Mesenchymal stem cell (in vitro differentiated cells and primary cell): Measurements from ENCODE around the gene PABPC3.
A peak's percentile ranks its signal among the peaks of the same experiment; 100 is the strongest.

Experiments
- DNase-seq: peaks from one replicate; pipeline ENCODE4 v3.0.0-alpha.2; 2013
- H2AFZ ChIP-seq: one replicate; pipeline ENCODE4 v1.6.1; 2013; ENCODE audit warnings: low read depth, mild to moderate bottlenecking, control low read depth, inconsistent platforms, low read length, moderate library complexity
- H2AK5ac ChIP-seq: 2 replicates; pipeline ENCODE4 v1.6.1; 2013; ENCODE audit warnings: low read length, moderate library complexity, mild to moderate bottlenecking, inconsistent platforms; ENCODE audit not compliant: severe bottlenecking
- H2BK120ac ChIP-seq: one replicate; pipeline ENCODE4 v1.6.1; 2013; ENCODE audit warnings: low read depth, mild to moderate bottlenecking, inconsistent platforms, low read length, moderate library complexity
- H2BK12ac ChIP-seq, 2 experiments: one replicate each; pipeline ENCODE4 v1.6.1; 2013; ENCODE audit warnings: inconsistent platforms in 2 of 2, low read length in 2 of 2, mild to moderate bottlenecking in 2 of 2, moderate library complexity in 2 of 2, control low read depth in 1 of 2
- H2BK15ac ChIP-seq: one replicate; pipeline ENCODE4 v1.6.1; 2013; ENCODE audit warnings: mild to moderate bottlenecking, low read depth, inconsistent platforms; ENCODE audit not compliant: poor library complexity, severe bottlenecking
- H2BK5ac ChIP-seq: 2 replicates; pipeline ENCODE4 v1.6.1; 2013; ENCODE audit warnings: low read depth, mild to moderate bottlenecking, low read length, control low read depth, inconsistent platforms; ENCODE audit not compliant: poor library complexity, severe bottlenecking
- H3K14ac ChIP-seq, 2 experiments: one replicate each; pipeline ENCODE4 v1.6.1; 2013; ENCODE audit warnings: inconsistent platforms in 2 of 2, low read length in 2 of 2, control low read depth in 1 of 2, mild to moderate bottlenecking in 1 of 2, moderate library complexity in 1 of 2
- H3K18ac ChIP-seq, 2 experiments: one replicate each; pipeline ENCODE4 v1.6.1; 2013; ENCODE audit warnings: inconsistent platforms in 2 of 2, low read length in 2 of 2, control low read depth in 1 of 2, low read depth in 1 of 2, mild to moderate bottlenecking in 1 of 2
- H3K23ac ChIP-seq, 2 experiments: one replicate each; pipeline ENCODE4 v1.6.1; 2013; ENCODE audit warnings: inconsistent platforms in 2 of 2, low read length in 2 of 2, mild to moderate bottlenecking in 2 of 2, moderate library complexity in 2 of 2, control low read depth in 1 of 2
- H3K27ac ChIP-seq: 2 replicates; pipeline ENCODE4 v1.5.1; 2013; ENCODE audit warnings: mild to moderate bottlenecking, moderate library complexity, low read length, control low read depth, inconsistent platforms; ENCODE audit not compliant: poor library complexity, severe bottlenecking
- H3K27me3 ChIP-seq, 2 experiments: 2 replicates each; pipeline versions ENCODE4 v1.6.1 to v1.7.0; 2013; ENCODE audit warnings: low read length in 2 of 2, mild to moderate bottlenecking in 2 of 2, moderate library complexity in 2 of 2, control low read depth in 1 of 2, inconsistent platforms in 1 of 2; ENCODE audit not compliant: control insufficient read depth in 1 of 2, insufficient read depth in 1 of 2
- H3K36me3 ChIP-seq, 2 experiments: 2 replicates each; pipeline versions ENCODE4 v1.6.1 to v1.7.0; 2013; ENCODE audit warnings: low read length in 2 of 2, control low read depth in 1 of 2, inconsistent platforms in 1 of 2, low read depth in 1 of 2, mild to moderate bottlenecking in 1 of 2; ENCODE audit not compliant: insufficient read depth in 2 of 2, control insufficient read depth in 1 of 2
- H3K4ac ChIP-seq, 2 experiments: one replicate each; pipeline ENCODE4 v1.6.1; 2013; ENCODE audit warnings: inconsistent platforms in 2 of 2, low read length in 2 of 2, mild to moderate bottlenecking in 2 of 2, moderate library complexity in 2 of 2, control low read depth in 1 of 2, low read depth in 1 of 2
- H3K4me1 ChIP-seq: 2 replicates; pipeline ENCODE4 v1.6.1; 2013; ENCODE audit warnings: low read depth, low read length, control low read depth; ENCODE audit not compliant: control insufficient read depth, insufficient read depth
- H3K4me2 ChIP-seq: 2 replicates; pipeline ENCODE4 v1.6.1; 2013; ENCODE audit warnings: low read length, mild to moderate bottlenecking, inconsistent platforms; ENCODE audit not compliant: poor library complexity, severe bottlenecking
- H3K4me3 ChIP-seq, 2 experiments: 2 replicates each; pipeline versions ENCODE4 v1.5.1 to v1.7.0; 2013; ENCODE audit warnings: low read length in 2 of 2, mild to moderate bottlenecking in 2 of 2, control low read depth in 1 of 2, low read depth in 1 of 2; ENCODE audit not compliant: insufficient read depth in 1 of 2
- H3K79me1 ChIP-seq: replicated peaks from 2 replicates; pipeline ENCODE4 v1.6.1; 2013; ENCODE audit warnings: mild to moderate bottlenecking, control low read depth, low read length, inconsistent platforms; ENCODE audit not compliant: poor library complexity, severe bottlenecking
- H3K9ac ChIP-seq: 2 replicates; pipeline ENCODE4 v1.7.0; 2013; ENCODE audit warnings: mild to moderate bottlenecking, low read length, moderate library complexity
- H3K9me3 ChIP-seq: 2 replicates; pipeline ENCODE4 v1.7.0; 2013; ENCODE audit warnings: mild to moderate bottlenecking, low read length; ENCODE audit not compliant: control insufficient read depth
- H4K8ac ChIP-seq: one replicate; pipeline ENCODE4 v1.6.1; 2013; ENCODE audit warnings: inconsistent platforms, mild to moderate bottlenecking, low read length, moderate library complexity
- H4K91ac ChIP-seq: one replicate; pipeline ENCODE4 v1.6.1; 2013; ENCODE audit warnings: mild to moderate bottlenecking, low read length, inconsistent platforms
- WGBS: methylation state at CpG from one replicate; pipeline ENCODE4 v1.1.7; 2013; ENCODE audit warnings: mixed read lengths; 5-methylcytosine and 5-hydroxymethylcytosine counted together

Gene PABPC3

DNA sequence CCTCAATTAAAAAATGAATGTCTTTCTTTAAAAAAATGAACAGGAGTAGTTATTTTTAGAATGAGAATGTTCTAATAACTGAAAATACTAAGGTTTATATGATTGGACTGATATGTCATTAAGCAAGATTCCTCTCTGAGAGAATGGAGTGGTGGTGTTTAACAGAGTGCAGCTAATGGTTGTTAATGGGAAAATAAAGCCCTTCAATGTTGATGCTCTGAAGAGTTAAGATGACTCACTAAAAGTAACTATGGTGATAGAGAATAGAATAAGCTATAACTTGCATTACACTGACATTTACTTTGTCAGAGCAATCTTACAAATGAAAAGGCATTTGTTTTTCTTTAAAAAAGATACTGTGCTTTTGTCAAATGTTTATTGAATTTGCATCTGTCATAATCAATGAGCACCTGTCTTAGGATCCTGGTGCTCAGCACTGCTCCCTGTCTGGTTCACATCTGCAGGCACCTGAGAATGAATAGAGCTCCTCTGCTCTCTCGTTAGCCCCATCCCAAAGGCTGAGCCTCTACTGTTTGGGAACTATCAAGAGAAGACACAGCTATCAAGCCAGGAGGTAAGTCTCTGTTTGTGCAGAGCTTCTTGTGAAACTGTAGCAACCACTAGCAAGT, 15.1 kb downstream of the PABPC3 start:
- no peak overlapping the region for H3K18ac ChIP-seq
- no peak overlapping the region for H4K8ac ChIP-seq
- no peak overlapping the region for H3K4me3 ChIP-seq
- no peak overlapping the region for H3K23ac ChIP-seq
- H3K14ac ChIP-seq: no peak overlapping the region
- no peak for DNase-seq
- no peak overlapping the region for H2AK5ac ChIP-seq
- H3K4me2 ChIP-seq: no peak overlapping the region
- H2BK12ac ChIP-seq: no peak overlapping the region
- H2BK5ac ChIP-seq: no peak overlapping the region
- no peak overlapping the region for H4K91ac ChIP-seq
- H3K9me3 ChIP-seq: no peaks in the 10 kb centered on the region
- no peak overlapping the region for H3K27ac ChIP-seq
- H3K4ac ChIP-seq: no peak overlapping the region
- no peaks in the 10 kb centered on the region for H3K4me1 ChIP-seq
- H2BK15ac ChIP-seq: no peak overlapping the region
- no peaks in the 10 kb centered on the region for H3K79me1 ChIP-seq
- no peak overlapping the region for H2AFZ ChIP-seq
- H3K36me3 ChIP-seq: no peaks in the 10 kb centered on the region
- WGBS: 43% methylated on average over 1 of the region's 1 CpG
- peaks cover 14 to 29% of the 10 kb centered on the region in 2 experiments for H3K27me3 ChIP-seq
- no peak overlapping the region for H2BK120ac ChIP-seq
- no peak overlapping the region for H3K9ac ChIP-seq

DNA sequence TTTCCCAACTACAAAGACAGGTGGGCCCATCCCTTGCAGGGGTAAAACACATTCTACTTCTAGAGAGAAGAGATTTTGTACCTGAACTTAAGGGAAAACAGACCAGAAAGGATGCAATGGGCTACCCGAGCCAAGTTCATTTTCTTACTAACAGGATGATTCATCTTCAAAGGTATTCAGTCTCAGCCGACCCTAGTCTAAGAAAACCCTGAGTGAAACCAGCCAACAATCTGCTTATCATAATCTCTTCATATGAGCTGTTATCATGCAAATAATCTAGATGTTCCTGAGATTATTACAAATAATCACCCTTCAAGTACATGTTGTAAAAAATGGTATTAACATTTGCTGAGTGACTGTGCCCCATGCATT, 15.6 kb downstream of the PABPC3 start:
- WGBS: 50% methylated on average over 1 of the region's 2 CpGs

DNA sequence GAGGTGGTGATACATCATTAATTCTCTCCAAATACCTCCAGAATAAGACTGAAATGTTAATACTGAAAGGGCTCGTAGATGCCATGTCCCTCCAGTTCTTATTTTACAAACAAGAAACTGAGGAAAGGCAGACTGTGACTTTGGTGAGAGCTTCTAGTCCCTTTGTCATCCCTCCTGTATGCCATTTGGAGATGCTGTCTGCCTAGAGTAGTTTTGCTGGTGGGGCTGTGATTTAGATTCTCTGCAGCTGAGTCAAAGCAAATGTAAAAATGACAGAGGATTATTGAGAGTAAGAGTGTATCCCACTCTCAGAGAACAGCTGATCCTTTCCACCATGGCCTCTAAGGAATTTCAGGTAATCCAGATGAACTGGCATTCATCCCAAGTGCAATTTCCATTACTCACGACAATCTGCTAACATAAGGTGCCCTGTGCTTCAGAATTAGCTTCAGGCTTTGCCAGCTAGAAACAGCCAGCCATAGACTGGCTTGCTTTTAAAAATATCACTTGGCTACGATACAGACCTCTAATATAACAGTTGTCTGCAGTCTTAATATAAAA, 16.8 kb downstream of the PABPC3 start:
- no peak overlapping the region for H4K91ac ChIP-seq
- H3K4me2 ChIP-seq: no peak overlapping the region
- no peaks in the 10 kb centered on the region for H3K79me1 ChIP-seq
- H3K23ac ChIP-seq: no peak overlapping the region
- H2AK5ac ChIP-seq: no peak overlapping the region
- H2BK12ac ChIP-seq: no peak overlapping the region
- no peak overlapping the region for H3K14ac ChIP-seq
- H3K27ac ChIP-seq: no peak overlapping the region
- H3K4me3 ChIP-seq: no peak overlapping the region
- H3K9me3 ChIP-seq: no peaks in the 10 kb centered on the region
- no peaks in the 10 kb centered on the region for H3K4me1 ChIP-seq
- H2BK5ac ChIP-seq: no peak overlapping the region
- no peak overlapping the region for H2BK120ac ChIP-seq
- 60% methylated on average over 1 of the region's 3 CpGs for WGBS
- no peak overlapping the region for H3K18ac ChIP-seq
- H4K8ac ChIP-seq: no peak overlapping the region
- no peak overlapping the region for H3K9ac ChIP-seq
- no peak overlapping the region for H2AFZ ChIP-seq
- no peak overlapping the region for H3K4ac ChIP-seq
- peaks cover 19 to 39% of the 10 kb centered on the region in 2 experiments for H3K27me3 ChIP-seq
- H3K36me3 ChIP-seq: no peaks in the 10 kb centered on the region
- DNase-seq: no peak
- H2BK15ac ChIP-seq: no peak overlapping the region

More for the DNA sequence above, 15.6 kb downstream of the PABPC3 start:
- no peak overlapping the region for H2BK120ac ChIP-seq
- no peak overlapping the region for H3K9ac ChIP-seq
- no peak overlapping the region for H3K4ac ChIP-seq
- H3K36me3 ChIP-seq: no peaks in the 10 kb centered on the region
- H3K14ac ChIP-seq: no peak overlapping the region
- no peak overlapping the region for H3K23ac ChIP-seq
- H3K18ac ChIP-seq: no peak overlapping the region
- H2AK5ac ChIP-seq: no peak overlapping the region
- no peak overlapping the region for H2BK12ac ChIP-seq
- no peak overlapping the region for H2BK15ac ChIP-seq
- peaks cover 17 to 33% of the 10 kb centered on the region in 2 experiments for H3K27me3 ChIP-seq
- no peak overlapping the region for H3K27ac ChIP-seq
- H2BK5ac ChIP-seq: no peak overlapping the region
- H2AFZ ChIP-seq: no peak overlapping the region
- DNase-seq: no peak
- no peaks in the 10 kb centered on the region for H3K79me1 ChIP-seq
- no peak overlapping the region for H3K4me3 ChIP-seq
- no peaks in the 10 kb centered on the region for H3K9me3 ChIP-seq
- no peaks in the 10 kb centered on the region for H3K4me1 ChIP-seq
- H4K91ac ChIP-seq: no peak overlapping the region
- H3K4me2 ChIP-seq: no peak overlapping the region
- H4K8ac ChIP-seq: no peak overlapping the region

DNA sequence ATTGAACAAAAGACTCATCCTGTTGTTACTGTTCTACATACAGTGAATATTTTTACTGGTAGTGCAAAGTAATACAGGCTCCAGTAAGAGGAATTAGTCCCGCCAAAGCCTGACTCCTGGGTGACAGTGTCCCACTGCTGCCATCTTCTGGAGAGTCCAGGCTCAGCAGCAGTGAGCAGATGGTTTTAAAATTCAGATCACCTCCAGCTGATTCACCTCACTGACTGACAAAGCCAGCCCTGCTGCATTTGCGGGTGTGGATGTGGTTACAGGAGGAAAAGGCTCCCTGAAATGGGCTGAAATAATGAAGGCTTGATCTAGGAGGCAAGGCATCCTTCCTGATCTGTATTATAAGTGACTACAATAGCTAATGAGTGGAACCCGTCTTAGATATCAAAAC, 18.3 kb downstream of the PABPC3 start:
- no peak overlapping the region for H3K27ac ChIP-seq
- no peak overlapping the region for H3K4me3 ChIP-seq
- H3K79me1 ChIP-seq: no peaks in the 10 kb centered on the region
- no peak overlapping the region for H2BK15ac ChIP-seq
- peak; percentile 64 for DNase-seq
- no peak overlapping the region for H2BK5ac ChIP-seq
- no peaks in the 10 kb centered on the region for H3K9me3 ChIP-seq
- no peak overlapping the region for H2AFZ ChIP-seq
- WGBS: 50% methylated on average over 2 of the region's 3 CpGs
- no peak overlapping the region for H2BK12ac ChIP-seq
- H4K8ac ChIP-seq: no peak overlapping the region
- H3K4me1 ChIP-seq: no peaks in the 10 kb centered on the region
- H3K23ac ChIP-seq: no peak overlapping the region
- H4K91ac ChIP-seq: no peak overlapping the region
- no peak overlapping the region for H3K9ac ChIP-seq
- no peak overlapping the region for H2AK5ac ChIP-seq
- no peak overlapping the region for H3K4me2 ChIP-seq
- no peak overlapping the region for H3K18ac ChIP-seq
- H3K4ac ChIP-seq: no peak overlapping the region
- H2BK120ac ChIP-seq: no peak overlapping the region
- H3K27me3 ChIP-seq: peaks cover 17 to 51% of the 10 kb centered on the region in 2 experiments
- no peak overlapping the region for H3K14ac ChIP-seq
- H3K36me3 ChIP-seq: no peaks in the 10 kb centered on the region
